Mesenchymal stem cell (in vitro differentiated cells and primary cell): ENCODE results near the gene CDHR2.

Experiments
- DNase-seq: peaks from one replicate; pipeline ENCODE4 v3.0.0-alpha.2; 2013
- H2AFZ ChIP-seq: one replicate; pipeline ENCODE4 v1.6.1; 2013; ENCODE audit warnings: low read depth, mild to moderate bottlenecking, control low read depth, inconsistent platforms, low read length, moderate library complexity
- H2AK5ac ChIP-seq: 2 replicates; pipeline ENCODE4 v1.6.1; 2013; ENCODE audit warnings: low read length, moderate library complexity, mild to moderate bottlenecking, inconsistent platforms; ENCODE audit not compliant: severe bottlenecking
- H2BK120ac ChIP-seq: one replicate; pipeline ENCODE4 v1.6.1; 2013; ENCODE audit warnings: low read depth, mild to moderate bottlenecking, inconsistent platforms, low read length, moderate library complexity
- H2BK12ac ChIP-seq, 2 experiments: one replicate each; pipeline ENCODE4 v1.6.1; 2013; ENCODE audit warnings: inconsistent platforms in 2 of 2, low read length in 2 of 2, mild to moderate bottlenecking in 2 of 2, moderate library complexity in 2 of 2, control low read depth in 1 of 2
- H2BK15ac ChIP-seq: one replicate; pipeline ENCODE4 v1.6.1; 2013; ENCODE audit warnings: mild to moderate bottlenecking, low read depth, inconsistent platforms; ENCODE audit not compliant: poor library complexity, severe bottlenecking
- H2BK5ac ChIP-seq: 2 replicates; pipeline ENCODE4 v1.6.1; 2013; ENCODE audit warnings: low read depth, mild to moderate bottlenecking, low read length, control low read depth, inconsistent platforms; ENCODE audit not compliant: poor library complexity, severe bottlenecking
- H3K14ac ChIP-seq, 2 experiments: one replicate each; pipeline ENCODE4 v1.6.1; 2013; ENCODE audit warnings: inconsistent platforms in 2 of 2, low read length in 2 of 2, control low read depth in 1 of 2, mild to moderate bottlenecking in 1 of 2, moderate library complexity in 1 of 2
- H3K18ac ChIP-seq, 2 experiments: one replicate each; pipeline ENCODE4 v1.6.1; 2013; ENCODE audit warnings: inconsistent platforms in 2 of 2, low read length in 2 of 2, control low read depth in 1 of 2, low read depth in 1 of 2, mild to moderate bottlenecking in 1 of 2
- H3K23ac ChIP-seq, 2 experiments: one replicate each; pipeline ENCODE4 v1.6.1; 2013; ENCODE audit warnings: inconsistent platforms in 2 of 2, low read length in 2 of 2, mild to moderate bottlenecking in 2 of 2, moderate library complexity in 2 of 2, control low read depth in 1 of 2
- H3K27ac ChIP-seq: 2 replicates; pipeline ENCODE4 v1.5.1; 2013; ENCODE audit warnings: mild to moderate bottlenecking, moderate library complexity, low read length, control low read depth, inconsistent platforms; ENCODE audit not compliant: poor library complexity, severe bottlenecking
- H3K27me3 ChIP-seq, 2 experiments: 2 replicates each; pipeline versions ENCODE4 v1.6.1 to v1.7.0; 2013; ENCODE audit warnings: low read length in 2 of 2, mild to moderate bottlenecking in 2 of 2, moderate library complexity in 2 of 2, control low read depth in 1 of 2, inconsistent platforms in 1 of 2; ENCODE audit not compliant: control insufficient read depth in 1 of 2, insufficient read depth in 1 of 2
- H3K36me3 ChIP-seq, 2 experiments: 2 replicates each; pipeline versions ENCODE4 v1.6.1 to v1.7.0; 2013; ENCODE audit warnings: low read length in 2 of 2, control low read depth in 1 of 2, inconsistent platforms in 1 of 2, low read depth in 1 of 2, mild to moderate bottlenecking in 1 of 2; ENCODE audit not compliant: insufficient read depth in 2 of 2, control insufficient read depth in 1 of 2
- H3K4ac ChIP-seq, 2 experiments: one replicate each; pipeline ENCODE4 v1.6.1; 2013; ENCODE audit warnings: inconsistent platforms in 2 of 2, low read length in 2 of 2, mild to moderate bottlenecking in 2 of 2, moderate library complexity in 2 of 2, control low read depth in 1 of 2, low read depth in 1 of 2
- H3K4me1 ChIP-seq: 2 replicates; pipeline ENCODE4 v1.6.1; 2013; ENCODE audit warnings: low read depth, low read length, control low read depth; ENCODE audit not compliant: control insufficient read depth, insufficient read depth
- H3K4me2 ChIP-seq: 2 replicates; pipeline ENCODE4 v1.6.1; 2013; ENCODE audit warnings: low read length, mild to moderate bottlenecking, inconsistent platforms; ENCODE audit not compliant: poor library complexity, severe bottlenecking
- H3K4me3 ChIP-seq, 2 experiments: 2 replicates each; pipeline versions ENCODE4 v1.5.1 to v1.7.0; 2013; ENCODE audit warnings: low read length in 2 of 2, mild to moderate bottlenecking in 2 of 2, control low read depth in 1 of 2, low read depth in 1 of 2; ENCODE audit not compliant: insufficient read depth in 1 of 2
- H3K79me1 ChIP-seq: replicated peaks from 2 replicates; pipeline ENCODE4 v1.6.1; 2013; ENCODE audit warnings: mild to moderate bottlenecking, control low read depth, low read length, inconsistent platforms; ENCODE audit not compliant: poor library complexity, severe bottlenecking
- H3K9ac ChIP-seq: 2 replicates; pipeline ENCODE4 v1.7.0; 2013; ENCODE audit warnings: mild to moderate bottlenecking, low read length, moderate library complexity
- H3K9me3 ChIP-seq: 2 replicates; pipeline ENCODE4 v1.7.0; 2013; ENCODE audit warnings: mild to moderate bottlenecking, low read length; ENCODE audit not compliant: control insufficient read depth
- H4K8ac ChIP-seq: one replicate; pipeline ENCODE4 v1.6.1; 2013; ENCODE audit warnings: inconsistent platforms, mild to moderate bottlenecking, low read length, moderate library complexity
- H4K91ac ChIP-seq: one replicate; pipeline ENCODE4 v1.6.1; 2013; ENCODE audit warnings: mild to moderate bottlenecking, low read length, inconsistent platforms
- WGBS: methylation state at CpG from one replicate; pipeline ENCODE4 v1.1.7; 2013; ENCODE audit warnings: mixed read lengths; 5-methylcytosine and 5-hydroxymethylcytosine counted together

CDHR2 gene

DNA sequence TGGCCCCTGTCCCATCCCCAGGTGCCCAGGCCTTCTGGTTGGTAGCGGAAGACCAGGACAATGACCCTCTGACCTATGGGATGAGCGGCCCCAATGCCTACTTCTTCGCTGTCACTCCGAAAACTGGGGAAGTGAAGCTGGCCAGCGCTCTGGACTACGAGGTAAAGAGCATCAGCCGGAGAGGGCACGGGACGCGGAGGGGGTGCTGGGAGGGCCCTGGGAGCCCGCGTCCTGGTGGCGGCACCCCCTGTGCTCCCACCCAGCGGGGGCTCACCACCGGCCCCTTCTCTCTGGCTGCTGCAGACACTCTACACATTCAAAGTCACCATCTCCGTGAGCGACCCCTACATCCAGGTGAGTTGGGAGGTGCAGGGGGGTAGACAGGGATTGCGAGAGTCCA, 19.5 kb downstream of the CDHR2 start:
- Histone ChIP-seq H3K4me2 (no peak overlapping the region), H3K27me3 (peaks cover 10 to 53% of the 10 kb centered on the region in 2 experiments), H2AK5ac (no peak overlapping the region), H3K27ac (no peak overlapping the region), H4K91ac (no peak overlapping the region), H3K79me1 (no peaks in the 10 kb centered on the region), H3K9me3 (peaks cover 4% of the 10 kb centered on the region), H3K14ac (no peak overlapping the region), H2BK5ac (no peak overlapping the region), H2BK12ac (no peak overlapping the region), H2BK15ac (no peak overlapping the region), H2AFZ (no peak overlapping the region), H3K4me1 (no peaks in the 10 kb centered on the region), H3K4me3 (no peak overlapping the region), H2BK120ac (no peak overlapping the region), H3K4ac (no peak overlapping the region), H3K36me3 (no peaks in the 10 kb centered on the region), H3K18ac (no peak overlapping the region), H3K9ac (no peak overlapping the region), H4K8ac (no peak overlapping the region), H3K23ac (no peak overlapping the region)
- no peak for DNase-seq
- 92% methylated on average over 10 of the region's 18 CpGs for WGBS

DNA sequence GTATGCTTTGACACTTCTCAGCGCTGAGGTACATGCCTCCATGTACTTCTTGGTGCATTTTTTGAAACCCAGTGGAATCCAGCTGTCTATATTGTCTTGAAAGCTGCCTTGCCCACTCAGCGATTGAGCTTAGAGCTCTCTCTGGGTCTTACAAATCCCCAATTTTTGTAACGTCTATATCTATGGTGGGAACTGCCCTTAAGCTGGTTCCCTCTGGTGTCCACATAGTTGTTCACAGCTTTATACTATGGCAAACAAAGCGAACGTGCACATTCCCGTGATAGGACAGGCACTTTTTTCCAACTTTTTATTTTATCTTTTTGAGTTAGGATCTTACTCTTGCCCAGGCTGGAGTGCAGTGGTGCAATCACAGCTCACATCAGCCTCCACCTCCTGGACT, 20.9 kb downstream of the CDHR2 start:
- Histone ChIP-seq H2AFZ (no peak overlapping the region), H3K9ac (no peak overlapping the region), H3K4me3 (no peak overlapping the region), H3K18ac (no peak overlapping the region), H2BK120ac (no peak overlapping the region), H3K27ac (no peak overlapping the region), H3K4ac (no peak overlapping the region), H3K4me1 (no peaks in the 10 kb centered on the region), H4K8ac (no peak overlapping the region), H3K4me2 (no peak overlapping the region), H2BK5ac (no peak overlapping the region), H3K79me1 (no peaks in the 10 kb centered on the region), H2BK15ac (no peak overlapping the region), H2BK12ac (no peak overlapping the region), H3K9me3 (peaks cover 4% of the 10 kb centered on the region), H4K91ac (no peak overlapping the region), H3K27me3 (peaks cover 10 to 63% of the 10 kb centered on the region in 2 experiments), H2AK5ac (no peak overlapping the region), H3K36me3 (no peaks in the 10 kb centered on the region), H3K14ac (no peak overlapping the region), H3K23ac (no peak overlapping the region)
- 84% methylated on average over 6 of the region's 6 CpGs for WGBS
- DNase-seq = peak; percentile 16

DNA sequence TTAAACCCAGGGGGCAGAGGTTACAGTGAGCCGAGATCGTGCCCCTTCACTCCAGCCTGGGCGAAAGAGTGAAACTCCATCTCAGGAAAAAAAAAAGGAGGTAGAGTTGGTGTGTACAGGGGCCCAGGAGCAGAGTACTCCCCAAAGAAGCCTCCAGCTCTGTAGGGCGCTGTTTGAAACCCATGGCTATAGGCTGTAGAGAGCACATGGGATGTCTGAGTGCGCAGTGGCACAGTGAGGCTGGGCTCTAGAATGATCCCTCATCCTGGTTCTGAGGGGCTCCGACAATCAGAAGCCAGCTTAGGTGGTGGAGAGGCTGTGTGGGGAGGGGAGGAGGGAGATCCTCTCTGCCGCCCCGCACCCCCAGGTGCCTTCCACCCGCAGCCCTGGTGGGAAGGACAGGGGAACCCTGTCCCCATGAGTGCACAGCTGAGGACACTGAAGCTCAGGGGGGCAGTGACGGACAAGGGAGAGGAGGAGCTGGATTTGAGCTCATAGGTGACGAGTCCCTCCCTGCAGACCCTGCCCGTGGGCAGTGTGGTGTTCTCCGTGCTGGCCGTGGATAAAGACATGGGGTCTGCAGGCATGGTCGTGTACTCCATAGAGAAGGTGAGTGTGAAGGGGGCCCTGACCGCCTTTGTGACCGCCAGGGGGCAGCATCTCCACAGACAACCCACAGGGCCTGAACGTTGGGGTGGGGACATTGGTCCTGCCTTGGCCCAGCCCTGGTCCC, 24.6 kb downstream of the CDHR2 start:
- Histone ChIP-seq H2AFZ (no peak overlapping the region), H3K9me3 (no peaks in the 10 kb centered on the region), H2AK5ac (no peak overlapping the region), H3K23ac (no peak overlapping the region), H3K4me3 (no peak overlapping the region), H3K4ac (no peak overlapping the region), H3K18ac (no peak overlapping the region), H3K27ac (no peak overlapping the region), H4K8ac (no peak overlapping the region), H3K27me3 (peaks cover 10 to 56% of the 10 kb centered on the region in 2 experiments), H3K9ac (no peak overlapping the region), H3K14ac (no peak overlapping the region), H3K36me3 (no peaks in the 10 kb centered on the region), H2BK12ac (no peak overlapping the region), H2BK120ac (no peak overlapping the region), H3K4me1 (no peaks in the 10 kb centered on the region), H3K79me1 (no peaks in the 10 kb centered on the region), H3K4me2 (no peak overlapping the region), H2BK15ac (no peak overlapping the region), H2BK5ac (no peak overlapping the region), H4K91ac (no peak overlapping the region)
- WGBS = 39% methylated on average over 18 of the region's 18 CpGs
- peak; percentile 60 for DNase-seq

DNA sequence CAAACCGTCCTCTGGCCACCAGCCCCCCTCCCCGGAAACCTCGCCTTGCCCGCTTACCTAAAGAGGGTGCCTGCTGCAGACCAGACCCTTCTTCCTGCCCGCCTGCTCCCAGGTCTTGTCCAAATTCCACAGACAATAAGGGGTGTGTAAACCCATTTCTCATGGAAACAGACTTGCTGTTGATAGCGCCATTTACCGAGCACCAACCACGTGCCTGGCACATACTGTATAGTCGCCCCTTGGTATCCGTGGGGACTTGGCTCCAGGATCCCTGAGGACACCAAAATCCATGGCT, 25.1 kb downstream of the CDHR2 start:
- Histone ChIP-seq H3K4me3 (no peak overlapping the region), H4K8ac (no peak overlapping the region), H3K9me3 (no peaks in the 10 kb centered on the region), H3K4me1 (peaks cover under 1% of the 10 kb centered on the region), H2AK5ac (no peak overlapping the region), H3K27me3 (peaks cover 10 to 56% of the 10 kb centered on the region in 2 experiments), H3K36me3 (no peaks in the 10 kb centered on the region), H3K4me2 (no peak overlapping the region), H4K91ac (no peak overlapping the region), H3K18ac (no peak overlapping the region), H2BK120ac (no peak overlapping the region), H2BK12ac (no peak overlapping the region), H3K27ac (no peak overlapping the region), H3K4ac (no peak overlapping the region), H2AFZ (no peak overlapping the region), H3K9ac (no peak overlapping the region), H2BK15ac (no peak overlapping the region), H3K79me1 (no peaks in the 10 kb centered on the region), H3K14ac (no peak overlapping the region), H2BK5ac (no peak overlapping the region), H3K23ac (no peak overlapping the region)
- no peak for DNase-seq
- 53% methylated on average over 10 of the region's 10 CpGs for WGBS
